ENCODE data around the gene BRSK2.

Gene BRSK2

DNA sequence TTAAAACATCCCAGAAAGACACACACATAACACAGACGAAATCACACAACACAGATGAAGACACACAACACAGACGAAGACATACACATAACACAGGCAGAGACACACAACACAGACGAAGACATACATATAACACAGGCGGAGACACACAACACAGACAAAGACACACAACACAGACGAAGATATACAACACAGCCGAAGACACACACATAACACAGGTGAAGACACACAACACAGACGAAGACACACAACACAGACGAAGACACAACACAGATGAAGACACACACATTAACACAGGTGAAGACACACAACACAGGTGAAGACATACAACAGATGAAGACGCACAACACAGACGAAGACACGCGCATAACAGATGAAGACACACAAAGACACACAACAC lies 101.6 kb downstream of the BRSK2 start:
- Histone ChIP-seq H3K27me3 (ENCODE audit: control insufficient read depth in 5 of 5, insufficient read depth in 4 of 5, low read length in 5 of 5) (no peaks in the 10 kb centered on the region), H3K27ac (ENCODE audit: low read depth, low read length) (no peak overlapping the region), H3K9ac (ENCODE audit: low read length in 5 of 5) (no peak overlapping the region), H3K9me3 (ENCODE audit: control insufficient read depth in 5 of 5, low read length in 5 of 5) (no peaks in the 10 kb centered on the region), H3K4me3 (ENCODE audit: low read depth in 1 of 5, low read length in 5 of 5) (no peak overlapping the region), H3K36me3 (ENCODE audit: control insufficient read depth in 5 of 5, insufficient read depth in 5 of 5, low read length in 5 of 5) (no peaks in the 10 kb centered on the region), H3K4me1 (ENCODE audit: control insufficient read depth in 5 of 5, insufficient read depth in 5 of 5, low read length in 5 of 5) (peaks cover 8 to 54% (median 26%) of the 10 kb centered on the region in 5 donors)

DNA sequence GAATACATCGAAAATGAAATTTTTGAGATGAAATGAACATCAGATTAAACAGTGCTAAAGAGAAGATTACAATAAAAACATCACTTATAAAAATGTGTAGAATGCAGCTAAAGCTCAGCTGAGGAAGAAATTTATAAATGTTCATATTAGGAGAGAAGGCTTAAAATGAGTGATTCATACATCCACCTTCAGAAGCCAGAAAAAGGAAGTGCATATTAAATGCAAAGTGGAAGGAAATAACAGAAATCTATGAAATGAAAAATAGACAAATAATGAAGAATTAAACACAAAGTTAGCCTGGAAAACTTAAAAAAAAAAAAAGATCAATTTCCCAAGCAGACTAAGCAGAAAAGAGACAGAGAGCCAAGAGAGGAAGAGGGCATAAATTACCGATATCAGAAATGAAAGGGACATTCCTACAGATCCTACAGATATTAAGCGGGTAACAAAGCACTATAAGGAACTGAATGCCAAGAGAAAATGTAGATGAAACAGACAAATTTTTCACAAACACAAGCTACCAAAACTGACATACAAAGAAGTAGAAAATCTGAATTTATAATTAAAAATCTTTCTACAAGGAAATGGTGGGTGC lies 104.0 kb downstream of the BRSK2 start:
- Histone ChIP-seq H3K9me3 (ENCODE audit: control insufficient read depth in 5 of 5, low read length in 5 of 5) (no peaks in the 10 kb centered on the region), H3K9ac (ENCODE audit: low read length in 5 of 5) (no peak overlapping the region), H3K27ac (ENCODE audit: low read depth, low read length) (no peak overlapping the region), H3K36me3 (ENCODE audit: control insufficient read depth in 5 of 5, insufficient read depth in 5 of 5, low read length in 5 of 5) (peaks cover 0 to 3% (median 0%) of the 10 kb centered on the region in 5 donors), H3K27me3 (ENCODE audit: control insufficient read depth in 5 of 5, insufficient read depth in 4 of 5, low read length in 5 of 5) (no peaks in the 10 kb centered on the region), H3K4me3 (ENCODE audit: low read depth in 1 of 5, low read length in 5 of 5) (no peak overlapping the region), H3K4me1 (ENCODE audit: control insufficient read depth in 5 of 5, insufficient read depth in 5 of 5, low read length in 5 of 5) (peaks cover 0 to 50% (median 15%) of the 10 kb centered on the region in 5 donors)

DNA sequence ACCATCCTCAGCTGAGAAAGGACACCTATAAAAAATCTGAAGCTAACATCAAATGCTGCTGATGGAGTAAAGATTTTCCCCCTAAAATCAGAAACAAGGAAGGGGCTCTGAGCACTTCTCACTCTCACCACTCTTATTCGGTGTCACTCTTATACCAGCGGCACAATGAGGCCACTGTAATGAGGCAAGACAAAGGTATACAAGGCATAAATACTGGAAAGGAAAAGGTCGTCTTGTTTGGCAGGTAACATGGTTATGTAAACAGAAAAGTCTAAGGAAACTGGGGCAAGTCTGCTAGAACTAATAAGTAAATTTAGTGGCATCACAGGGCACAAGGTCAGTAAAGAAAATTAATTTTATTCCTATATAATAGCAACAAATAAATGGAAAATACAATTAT lies 104.9 kb downstream of the BRSK2 start:
- no peaks in the 10 kb centered on the region for H3K9me3 ChIP-seq (ENCODE audit: control insufficient read depth in 5 of 5, low read length in 5 of 5)

DNA sequence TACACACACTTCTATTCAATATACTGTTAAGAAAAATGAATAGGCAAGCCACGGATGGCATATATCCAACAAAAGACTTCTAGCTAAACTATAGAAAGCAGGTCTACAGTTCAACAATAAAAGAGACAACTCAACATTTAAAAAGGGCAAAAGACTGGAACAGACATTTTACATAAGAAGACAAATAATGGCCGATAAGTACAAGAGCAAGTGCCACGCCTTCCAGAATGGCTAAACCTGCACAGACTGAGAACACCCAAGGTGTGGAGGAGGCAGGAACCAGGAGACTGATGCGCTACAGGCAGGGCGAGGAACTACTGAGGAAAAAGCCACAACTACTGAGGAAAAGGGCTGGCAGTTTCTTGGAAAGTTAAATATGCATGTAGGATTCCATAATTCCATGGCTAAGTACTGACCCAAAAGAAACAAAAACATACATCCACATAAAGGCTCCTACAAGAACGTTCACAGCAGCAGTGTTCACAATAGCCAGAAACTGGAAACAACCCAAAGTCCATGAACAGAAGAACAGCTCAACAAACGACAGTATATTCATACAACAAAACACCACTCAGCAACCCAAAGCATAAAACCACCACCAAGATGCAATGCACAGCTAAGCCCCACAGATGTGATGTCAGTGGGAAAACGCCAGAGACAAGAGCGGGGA lies 106.5 kb downstream of the BRSK2 start:
- Histone ChIP-seq H3K4me3 (ENCODE audit: low read depth in 1 of 5, low read length in 5 of 5) (no peak overlapping the region), H3K9ac (ENCODE audit: low read length in 5 of 5) (no peak overlapping the region), H3K9me3 (ENCODE audit: control insufficient read depth in 5 of 5, low read length in 5 of 5) (no peaks in the 10 kb centered on the region), H3K36me3 (ENCODE audit: control insufficient read depth in 5 of 5, insufficient read depth in 5 of 5, low read length in 5 of 5) (peaks cover 0 to 23% (median 15%) of the 10 kb centered on the region in 5 donors), H3K27ac (ENCODE audit: low read depth, low read length) (no peak overlapping the region), H3K4me1 (ENCODE audit: control insufficient read depth in 5 of 5, insufficient read depth in 5 of 5, low read length in 5 of 5) (peaks cover 2 to 59% (median 13%) of the 10 kb centered on the region in 5 donors), H3K27me3 (ENCODE audit: control insufficient read depth in 5 of 5, insufficient read depth in 4 of 5, low read length in 5 of 5) (no peaks in the 10 kb centered on the region)

More for the DNA sequence above, 104.9 kb downstream of the BRSK2 start:
- Histone ChIP-seq H3K27ac (ENCODE audit: low read depth, low read length) (no peak overlapping the region), H3K9ac (ENCODE audit: low read length in 5 of 5) (no peak overlapping the region), H3K36me3 (ENCODE audit: control insufficient read depth in 5 of 5, insufficient read depth in 5 of 5, low read length in 5 of 5) (peaks cover 0 to 10% (median 8%) of the 10 kb centered on the region in 5 donors), H3K27me3 (ENCODE audit: control insufficient read depth in 5 of 5, insufficient read depth in 4 of 5, low read length in 5 of 5) (no peaks in the 10 kb centered on the region), H3K4me3 (ENCODE audit: low read depth in 1 of 5, low read length in 5 of 5) (no peak overlapping the region), H3K4me1 (ENCODE audit: control insufficient read depth in 5 of 5, insufficient read depth in 5 of 5, low read length in 5 of 5) (peaks cover 0 to 48% (median 13%) of the 10 kb centered on the region in 5 donors)

DNA sequence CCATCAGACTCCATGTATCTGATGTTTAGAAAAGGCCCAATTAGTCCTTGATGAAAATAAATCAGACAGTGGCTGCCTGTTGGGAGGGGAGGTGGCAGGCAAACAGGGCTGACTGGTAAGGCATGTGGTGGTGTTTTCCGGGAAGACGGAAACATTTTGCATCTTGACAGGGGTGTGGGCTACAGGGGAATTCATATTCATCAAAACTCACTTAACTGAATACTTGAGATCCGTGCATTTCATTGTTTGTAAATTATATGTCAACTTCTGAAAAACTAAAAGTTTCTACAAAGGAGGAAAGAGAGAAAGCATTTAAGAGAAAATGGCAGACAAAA lies 107.0 kb downstream of the BRSK2 start:
- no peak overlapping the region for H3K4me3 ChIP-seq (ENCODE audit: low read depth in 1 of 5, low read length in 5 of 5)
- H3K27me3 ChIP-seq (ENCODE audit: control insufficient read depth in 5 of 5, insufficient read depth in 4 of 5, low read length in 5 of 5), result no peaks in the 10 kb centered on the region
- H3K4me1 ChIP-seq (ENCODE audit: control insufficient read depth in 5 of 5, insufficient read depth in 5 of 5, low read length in 5 of 5), result peaks cover 2 to 62% (median 13%) of the 10 kb centered on the region in 5 donors
- no peaks in the 10 kb centered on the region for H3K9me3 ChIP-seq (ENCODE audit: control insufficient read depth in 5 of 5, low read length in 5 of 5)
- no peak overlapping the region for H3K9ac ChIP-seq (ENCODE audit: low read length in 5 of 5)
- no peak overlapping the region for H3K27ac ChIP-seq (ENCODE audit: low read depth, low read length)
- peaks cover 0 to 23% (median 15%) of the 10 kb centered on the region in 5 donors for H3K36me3 ChIP-seq (ENCODE audit: control insufficient read depth in 5 of 5, insufficient read depth in 5 of 5, low read length in 5 of 5)

DNA sequence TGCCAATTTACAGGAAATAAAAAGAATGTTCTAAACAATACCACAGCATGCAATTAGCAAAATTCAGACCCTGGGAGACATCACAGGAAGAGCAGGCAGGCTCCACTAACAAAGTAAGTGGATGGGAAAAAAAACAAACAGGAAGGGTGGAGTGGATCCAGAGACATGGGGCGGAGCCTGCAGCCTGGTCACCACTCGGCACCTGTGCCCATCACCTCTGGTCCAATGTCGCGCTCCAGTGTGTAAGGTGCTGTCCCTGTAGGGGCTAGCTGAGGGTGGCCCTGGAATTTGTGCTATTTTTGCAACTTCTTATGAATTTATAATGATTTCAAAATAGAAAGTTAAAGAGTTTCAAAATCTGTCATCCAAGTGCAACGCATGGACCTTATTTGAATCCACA lies 107.9 kb downstream of the BRSK2 start:
- no peak overlapping the region for H3K27ac ChIP-seq (ENCODE audit: low read depth, low read length)
- H3K36me3 ChIP-seq (ENCODE audit: control insufficient read depth in 5 of 5, insufficient read depth in 5 of 5, low read length in 5 of 5), result peaks cover 0 to 23% (median 15%) of the 10 kb centered on the region in 5 donors
- H3K27me3 ChIP-seq (ENCODE audit: control insufficient read depth in 5 of 5, insufficient read depth in 4 of 5, low read length in 5 of 5), result no peaks in the 10 kb centered on the region
- H3K9ac ChIP-seq (ENCODE audit: low read length in 5 of 5), result no peak overlapping the region
- peaks cover 2 to 65% (median 19%) of the 10 kb centered on the region in 5 donors for H3K4me1 ChIP-seq (ENCODE audit: control insufficient read depth in 5 of 5, insufficient read depth in 5 of 5, low read length in 5 of 5)
- no peaks in the 10 kb centered on the region for H3K9me3 ChIP-seq (ENCODE audit: control insufficient read depth in 5 of 5, low read length in 5 of 5)
- H3K4me3 ChIP-seq (ENCODE audit: low read depth in 1 of 5, low read length in 5 of 5), result no peak overlapping the region

DNA sequence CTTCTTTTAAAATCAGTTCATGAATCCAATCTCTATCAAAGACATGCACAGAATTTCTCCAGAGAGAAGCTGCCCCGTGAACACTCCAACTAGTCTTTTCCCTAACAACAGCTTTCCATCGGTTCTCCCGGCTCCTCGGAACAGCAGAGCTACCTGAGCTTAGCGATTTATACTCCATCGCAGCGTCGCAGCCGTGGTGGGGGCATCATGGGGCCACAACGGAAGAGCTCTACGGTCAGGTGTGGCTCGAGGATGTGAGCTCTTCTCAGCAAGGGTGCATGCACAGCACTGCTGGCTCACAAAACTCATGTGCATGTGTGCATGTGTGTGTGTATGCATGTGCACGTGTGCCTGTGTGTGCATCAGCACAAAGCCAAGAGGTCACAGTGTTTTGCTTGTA lies 108.5 kb downstream of the BRSK2 start:
- Histone ChIP-seq H3K27ac (ENCODE audit: low read depth, low read length) (no peak overlapping the region), H3K9ac (ENCODE audit: low read length in 5 of 5) (no peak overlapping the region), H3K9me3 (ENCODE audit: control insufficient read depth in 5 of 5, low read length in 5 of 5) (no peaks in the 10 kb centered on the region), H3K27me3 (ENCODE audit: control insufficient read depth in 5 of 5, insufficient read depth in 4 of 5, low read length in 5 of 5) (no peaks in the 10 kb centered on the region), H3K4me1 (ENCODE audit: control insufficient read depth in 5 of 5, insufficient read depth in 5 of 5, low read length in 5 of 5) (peaks cover 2 to 65% (median 19%) of the 10 kb centered on the region in 5 donors), H3K4me3 (ENCODE audit: low read depth in 1 of 5, low read length in 5 of 5) (no peak overlapping the region), H3K36me3 (ENCODE audit: control insufficient read depth in 5 of 5, insufficient read depth in 5 of 5, low read length in 5 of 5) (peaks cover 0 to 23% (median 15%) of the 10 kb centered on the region in 5 donors)

DNA sequence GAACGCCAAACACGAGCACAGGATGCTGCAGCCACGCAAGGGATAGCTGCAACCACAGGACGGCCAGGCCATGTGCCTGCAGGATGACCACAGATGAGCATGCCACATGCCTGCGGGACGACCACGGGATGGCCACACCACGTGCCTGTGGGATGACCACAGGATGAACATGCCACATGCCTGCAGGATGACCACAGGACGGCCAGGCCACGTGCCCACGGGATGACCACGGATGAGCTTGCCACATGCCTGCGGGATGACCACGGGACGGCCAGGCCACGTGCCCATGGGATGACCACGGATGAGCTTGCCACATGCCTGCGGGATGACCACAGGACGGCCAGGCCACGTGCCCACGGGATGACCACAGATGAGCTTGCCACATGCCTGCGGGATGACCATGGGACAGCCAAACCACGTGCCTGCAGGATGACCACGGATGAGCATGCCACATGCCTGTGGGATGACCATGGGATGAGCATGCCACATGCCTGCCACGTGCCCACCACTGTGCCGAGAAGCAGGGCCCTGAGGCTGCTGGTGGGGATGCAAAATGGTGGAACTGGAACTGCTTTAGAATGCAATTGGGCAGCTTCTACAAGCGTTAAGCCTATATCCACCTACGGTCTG lies 109.6 kb downstream of the BRSK2 start:
- Histone ChIP-seq H3K9ac (ENCODE audit: low read length in 5 of 5) (no peak overlapping the region), H3K9me3 (ENCODE audit: control insufficient read depth in 5 of 5, low read length in 5 of 5) (no peaks in the 10 kb centered on the region), H3K4me1 (ENCODE audit: control insufficient read depth in 5 of 5, insufficient read depth in 5 of 5, low read length in 5 of 5) (peaks cover 2 to 66% (median 28%) of the 10 kb centered on the region in 5 donors), H3K27me3 (ENCODE audit: control insufficient read depth in 5 of 5, insufficient read depth in 4 of 5, low read length in 5 of 5) (no peaks in the 10 kb centered on the region), H3K27ac (ENCODE audit: low read depth, low read length) (no peak overlapping the region), H3K4me3 (ENCODE audit: low read depth in 1 of 5, low read length in 5 of 5) (no peak overlapping the region), H3K36me3 (ENCODE audit: control insufficient read depth in 5 of 5, insufficient read depth in 5 of 5, low read length in 5 of 5) (peaks cover 0 to 23% (median 15%) of the 10 kb centered on the region in 5 donors)

DNA sequence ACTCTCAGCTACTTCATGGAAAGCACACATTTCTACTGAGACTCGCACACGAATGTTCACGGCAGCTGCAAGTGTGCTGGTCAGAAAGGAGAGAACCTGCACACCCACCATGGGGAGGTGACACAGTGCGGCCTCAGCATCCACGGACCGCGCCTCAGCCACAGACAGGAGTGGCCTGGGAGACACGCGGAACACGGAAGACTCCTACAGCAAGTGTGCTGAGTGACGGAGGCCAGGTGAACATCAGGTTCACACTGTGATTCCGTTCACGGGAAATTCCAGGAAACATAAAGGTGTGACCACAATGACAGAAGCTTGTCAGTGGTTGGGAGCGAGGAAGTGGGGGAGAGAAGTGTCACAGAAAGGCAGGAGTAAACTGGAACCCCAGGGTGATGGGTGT lies 110.2 kb downstream of the BRSK2 start:
- Histone ChIP-seq H3K9ac (ENCODE audit: low read length in 5 of 5) (no peak overlapping the region), H3K27ac (ENCODE audit: low read depth, low read length) (no peak overlapping the region), H3K27me3 (ENCODE audit: control insufficient read depth in 5 of 5, insufficient read depth in 4 of 5, low read length in 5 of 5) (no peaks in the 10 kb centered on the region), H3K9me3 (ENCODE audit: control insufficient read depth in 5 of 5, low read length in 5 of 5) (no peaks in the 10 kb centered on the region), H3K4me3 (ENCODE audit: low read depth in 1 of 5, low read length in 5 of 5) (no peak overlapping the region), H3K36me3 (ENCODE audit: control insufficient read depth in 5 of 5, insufficient read depth in 5 of 5, low read length in 5 of 5) (peaks cover 0 to 25% (median 15%) of the 10 kb centered on the region in 5 donors), H3K4me1 (ENCODE audit: control insufficient read depth in 5 of 5, insufficient read depth in 5 of 5, low read length in 5 of 5) (peaks cover 2 to 65% (median 33%) of the 10 kb centered on the region in 5 donors)
